OCI-LY3 (cell line): Measurements from ENCODE around the gene ESCO1.

Experiments used
- H2AFZ ChIP-seq: fragments of 200-600, 300-600 bp; shearing (Covaris generic); 2 replicates; pipeline ENCODE4 v1.6.0; 2014; ENCODE audit warnings: antibody characterized with exemption, low read depth, low read length
- H3K27ac ChIP-seq: fragments of 200-600, 300-600 bp; sonication (generic); 2 replicates; pipeline ENCODE4 v1.5.1; 2014; ENCODE audit warnings: mild to moderate bottlenecking, low read length, moderate library complexity, mixed read lengths
- H3K27me3 ChIP-seq: fragments of 200-600, 300-600 bp; sonication (generic); 2 replicates; pipeline ENCODE4 v1.6.1; 2014; ENCODE audit warnings: low read depth, low read length, mixed read lengths
- H3K36me3 ChIP-seq: fragments of 200-600, 300-600 bp; sonication (generic); replicated peaks from 2 replicates; pipeline ENCODE3; 2014; ENCODE audit warnings: low read depth, low read length, mixed read lengths
- H3K4me1 ChIP-seq: fragments of 300-600, 200-600 bp; sonication (generic); 2 replicates; pipeline ENCODE4 v1.6.1; 2014; ENCODE audit warnings: low read length, mixed read lengths
- H3K4me2 ChIP-seq: fragments of 200-600, 300-600 bp; sonication (generic); 2 replicates; pipeline ENCODE4 v1.6.1; 2014; ENCODE audit warnings: low read length, mixed read lengths
- H3K4me3 ChIP-seq: fragments of 300-600, 200-600 bp; sonication (generic); 2 replicates; pipeline ENCODE4 v1.5.1; 2014; ENCODE audit warnings: antibody characterized with exemption, mild to moderate bottlenecking, low read length, moderate library complexity
- H3K79me2 ChIP-seq: fragments of 300-600, 200-600 bp; shearing (Covaris generic); 2 replicates; pipeline ENCODE4 v1.6.1; 2014; ENCODE audit warnings: mild to moderate bottlenecking, low read length, mixed read lengths
- H3K9ac ChIP-seq: fragments of 300-600, 200-600 bp; shearing (Covaris generic); 2 replicates; pipeline ENCODE4 v1.6.0; 2014; ENCODE audit warnings: mild to moderate bottlenecking, low read length, moderate library complexity
- H3K9me3 ChIP-seq: fragments of 200-600, 300-600 bp; shearing (Covaris generic); 2 replicates; pipeline ENCODE4 v1.6.1; 2014; ENCODE audit warnings: low read length, mixed read lengths; ENCODE audit not compliant: insufficient read depth
- H4K20me1 ChIP-seq: fragments of 200-600, 300-600 bp; sonication (generic); 2 replicates; pipeline ENCODE4 v1.6.1; 2016; ENCODE audit warnings: low read length, mixed read lengths; ENCODE audit not compliant: insufficient read depth
- CTCF ChIP-seq: fragments of 200-600, 300-600 bp; sonication (generic); IDR thresholded peaks from 2 replicates; pipeline ENCODE4 v1.5.1; 2014; ENCODE audit warnings: antibody characterized with exemption, low read length, low read depth
- EZH2phosphoT487 ChIP-seq: fragments of 200-600 bp; shearing (Covaris generic); IDR thresholded peaks from 2 replicates; pipeline ENCODE4 v1.6.1; 2018; ENCODE audit warnings: antibody characterized with exemption, mixed run types, low read depth

Gene ESCO1

GRCh38 chr18:21489119-21489750, 111.3 kb downstream of the ESCO1 start:
- Histone ChIP-seq H3K9me3 (no peaks in the 10 kb centered on the region), H3K27me3 (no peaks in the 10 kb centered on the region), H3K4me2 (no peak overlapping the region), H3K36me3 (no peaks in the 10 kb centered on the region), H3K4me3 (no peak overlapping the region), H2AFZ (no peak overlapping the region), H4K20me1 (no peaks in the 10 kb centered on the region), H3K4me1 (peaks cover 24% of the 10 kb centered on the region), H3K27ac (no peak overlapping the region), H3K9ac (no peak overlapping the region), H3K79me2 (no peaks in the 10 kb centered on the region)
- peak; percentile 86 for TF ChIP-seq CTCF
- TF ChIP-seq EZH2phosphoT487, result no peak

- H3K4me3 ChIP-seq, result no peak overlapping the region
- no peak overlapping the region for H3K9ac ChIP-seq
- no peaks in the 10 kb centered on the region for H3K79me2 ChIP-seq
- no peaks in the 10 kb centered on the region for H3K36me3 ChIP-seq
- H3K4me2 ChIP-seq, result no peak overlapping the region
- TF ChIP-seq CTCF, result no peak
- TF ChIP-seq EZH2phosphoT487, result no peak
- H3K27ac ChIP-seq, result no peak overlapping the region
- H3K9me3 ChIP-seq, result no peaks in the 10 kb centered on the region
- H4K20me1 ChIP-seq, result no peaks in the 10 kb centered on the region
- peaks cover 25% of the 10 kb centered on the region for H3K4me1 ChIP-seq
- H2AFZ ChIP-seq, result no peak overlapping the region
- no peaks in the 10 kb centered on the region for H3K27me3 ChIP-seq
Measured at GRCh38 chr18:21486905-21487437, 113.5 kb downstream of the ESCO1 start.

DNA sequence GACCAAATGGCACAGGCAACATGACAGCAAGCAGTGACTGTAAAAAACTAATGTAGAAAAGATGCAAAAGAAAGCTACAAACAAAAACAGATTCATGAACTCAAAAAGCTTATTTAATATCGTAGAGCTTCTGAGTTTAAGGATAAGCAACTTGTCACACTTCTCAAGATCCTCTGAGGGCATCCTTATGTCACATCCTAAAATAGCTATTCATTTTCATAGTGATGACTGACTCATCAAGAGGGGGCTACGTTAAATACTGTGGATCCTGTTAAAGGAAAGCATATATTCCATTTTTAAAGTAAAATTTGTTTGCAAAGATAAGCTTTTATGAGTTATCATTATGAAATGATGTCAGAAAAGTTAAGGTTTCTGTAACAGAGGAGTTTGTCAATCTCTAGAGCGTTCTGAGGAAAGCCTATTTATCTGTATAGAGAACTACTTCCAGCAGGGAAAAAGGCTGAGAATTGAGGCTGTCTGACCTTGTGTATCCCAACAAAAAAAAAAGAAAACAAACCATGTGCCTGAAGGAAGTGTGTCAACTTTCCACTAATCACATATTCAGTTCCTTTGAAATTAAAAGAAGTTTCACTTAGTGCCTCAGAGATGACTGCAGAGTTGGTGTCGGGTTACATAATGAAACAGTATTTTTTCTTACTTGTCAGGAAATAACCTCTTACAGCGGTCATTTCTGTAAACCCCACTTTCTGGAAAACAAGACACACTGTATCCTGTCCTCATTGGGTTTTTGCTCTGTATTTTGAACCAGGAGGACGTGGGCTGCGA, 115.5 kb downstream of the ESCO1 start:
- no peaks in the 10 kb centered on the region for H3K36me3 ChIP-seq
- H3K79me2 ChIP-seq, result no peaks in the 10 kb centered on the region
- peak overlapping the region; percentile 67 for H3K4me2 ChIP-seq
- peaks cover 18% of the 10 kb centered on the region for H3K4me1 ChIP-seq
- H3K4me3 ChIP-seq, result peak overlapping the region; percentile 50
- peak overlapping the region; percentile 77 for H2AFZ ChIP-seq
- no peak overlapping the region; the same call in 1 of the 2 replicates for H3K9ac ChIP-seq
- no peaks in the 10 kb centered on the region for H4K20me1 ChIP-seq
- no peaks in the 10 kb centered on the region for H3K27me3 ChIP-seq
- TF ChIP-seq EZH2phosphoT487 (no peak), CTCF (no peak)
- H3K27ac ChIP-seq, result no peak overlapping the region
- H3K9me3 ChIP-seq, result no peaks in the 10 kb centered on the region

DNA sequence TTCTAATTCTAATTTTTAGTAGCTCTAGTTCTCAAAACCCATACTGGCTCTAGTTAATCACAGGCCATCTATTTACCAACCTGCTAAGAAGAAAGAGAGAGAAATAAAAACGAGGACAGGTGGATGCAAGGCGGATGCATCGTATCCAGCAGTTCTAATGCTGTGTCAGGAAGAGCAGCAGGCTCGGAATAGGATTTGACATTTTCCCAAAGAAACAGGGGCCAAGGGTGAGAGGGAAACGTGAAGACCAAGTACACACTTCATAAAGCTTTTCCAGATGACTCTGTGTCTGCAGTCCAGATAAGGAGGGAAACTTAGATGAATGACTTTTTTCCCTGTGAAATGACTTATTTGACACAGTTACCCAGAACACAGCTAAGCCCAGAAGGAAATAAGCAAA, 117.5 kb downstream of the ESCO1 start:
- Histone ChIP-seq H2AFZ (no peak overlapping the region), H4K20me1 (no peaks in the 10 kb centered on the region), H3K4me1 (peaks cover 18% of the 10 kb centered on the region), H3K27me3 (no peaks in the 10 kb centered on the region), H3K79me2 (no peaks in the 10 kb centered on the region), H3K36me3 (no peaks in the 10 kb centered on the region), H3K9me3 (no peaks in the 10 kb centered on the region), H3K4me2 (no peak overlapping the region), H3K4me3 (no peak overlapping the region), H3K27ac (no peak overlapping the region), H3K9ac (no peak overlapping the region)
- TF ChIP-seq EZH2phosphoT487 (no peak), CTCF (no peak)
